HG02938 (cell line): Measurements from ENCODE around the gene DNAL1.

Source experiments
- ATAC-seq: cut with Tn5 transposase; IDR thresholded peaks from one replicate; pipeline ENCODE4 v1.9.1; 2021; ENCODE audit warnings: mild to moderate bottlenecking, moderate library complexity; ENCODE audit not compliant: unreplicated experiment

Gene DNAL1

DNA sequence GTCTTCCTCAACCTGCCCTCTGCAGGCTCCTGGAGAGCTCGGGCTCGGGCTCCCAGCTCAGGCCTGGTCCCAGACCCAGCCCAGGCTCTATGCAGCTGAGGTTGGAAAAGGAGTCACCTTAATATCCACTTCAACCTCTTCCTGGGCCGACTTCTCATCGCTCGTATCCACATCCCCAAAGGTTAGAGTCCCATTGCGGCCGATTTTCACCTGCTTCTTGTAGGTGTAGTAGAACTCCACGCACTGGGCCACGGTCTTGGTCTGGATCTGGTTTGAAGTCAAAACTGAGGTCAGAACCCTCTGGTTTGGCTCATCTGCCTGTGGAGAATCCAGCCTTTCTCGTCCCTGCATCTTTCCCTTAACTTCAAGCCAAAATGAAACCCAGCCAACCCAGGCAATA is 77.8 kb downstream of the DNAL1 start:
- ATAC-seq, result no peak

DNA sequence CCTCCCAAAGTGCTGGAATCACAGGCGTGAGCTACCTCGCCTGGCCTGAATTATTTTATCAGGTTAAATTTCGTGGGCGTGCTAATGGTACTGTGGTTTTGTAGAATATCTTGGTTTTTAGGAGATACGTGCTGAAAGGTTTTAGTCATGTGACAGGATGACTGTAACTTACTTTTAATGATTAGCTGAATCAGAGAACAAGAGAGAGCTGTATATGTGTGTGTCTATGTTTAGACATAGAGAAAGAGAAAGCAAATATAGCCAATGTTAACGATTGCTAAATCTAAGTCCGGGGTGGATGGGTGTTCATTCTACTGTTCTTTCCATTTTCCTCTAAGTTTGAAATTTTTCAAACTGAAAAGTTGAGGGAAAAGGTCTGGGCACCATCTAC is 78.6 kb downstream of the DNAL1 start:
- no peak for ATAC-seq

DNA sequence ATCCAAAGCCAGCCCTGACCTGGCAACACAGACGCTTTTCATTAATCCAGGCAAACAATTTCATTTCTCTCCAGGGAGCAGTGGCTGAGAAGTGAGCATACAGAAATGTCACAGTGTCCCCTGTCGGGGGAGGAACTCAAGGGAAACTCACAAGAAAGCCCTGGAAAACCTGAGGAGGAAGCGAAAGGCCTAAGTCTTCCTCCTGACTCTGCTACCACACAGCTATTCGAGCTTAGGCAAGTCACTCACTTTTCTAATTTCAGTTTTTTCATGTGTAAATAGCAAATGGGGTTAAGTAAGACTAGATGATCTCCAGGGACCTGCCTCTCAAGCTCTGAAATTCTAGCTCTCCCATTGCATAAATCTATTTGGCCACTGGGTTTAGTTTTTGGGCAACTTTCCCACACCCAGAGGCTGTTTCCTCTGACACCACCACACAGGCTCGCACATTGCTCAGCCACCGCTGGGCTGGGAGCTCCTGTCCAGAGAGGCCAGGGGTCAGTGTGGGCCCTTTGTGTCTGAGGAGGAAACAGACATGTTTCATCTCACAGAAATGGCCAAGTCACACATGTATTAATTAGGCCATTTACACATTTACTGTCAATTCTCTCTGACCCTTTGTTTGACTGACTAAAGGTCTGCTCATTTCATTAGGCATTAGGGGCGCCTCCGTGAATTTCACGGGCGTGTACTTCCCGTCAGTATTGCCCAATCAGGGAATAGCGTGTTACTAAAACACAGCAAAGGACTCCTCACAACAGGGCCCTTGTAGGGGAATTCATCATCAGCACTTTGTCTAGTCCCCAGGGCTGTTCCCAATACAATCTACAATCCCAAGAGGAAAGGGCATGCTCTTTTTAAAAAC is 79.2 kb downstream of the DNAL1 start:
- ATAC-seq, result no peak

DNA sequence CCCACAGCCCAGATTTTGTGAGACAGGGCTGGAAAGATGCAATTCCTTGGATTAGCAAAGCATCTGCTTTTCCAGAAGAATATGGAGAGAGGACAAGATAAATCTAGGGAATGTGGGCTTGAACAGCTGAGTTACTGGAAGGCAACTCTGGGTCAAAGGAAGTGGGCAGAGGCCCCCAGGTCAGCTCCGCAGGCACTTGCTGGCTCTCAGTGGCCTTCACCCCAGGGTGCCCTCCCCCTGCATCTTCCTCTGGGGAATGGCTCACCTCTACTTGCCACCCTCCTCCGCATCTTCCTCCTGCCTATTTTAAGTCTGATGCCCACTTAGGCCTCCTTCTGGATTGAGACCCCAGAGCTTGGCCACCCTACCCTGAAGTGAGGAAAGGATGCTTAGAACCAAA is 79.9 kb downstream of the DNAL1 start:
- ATAC-seq, result no peak

DNA sequence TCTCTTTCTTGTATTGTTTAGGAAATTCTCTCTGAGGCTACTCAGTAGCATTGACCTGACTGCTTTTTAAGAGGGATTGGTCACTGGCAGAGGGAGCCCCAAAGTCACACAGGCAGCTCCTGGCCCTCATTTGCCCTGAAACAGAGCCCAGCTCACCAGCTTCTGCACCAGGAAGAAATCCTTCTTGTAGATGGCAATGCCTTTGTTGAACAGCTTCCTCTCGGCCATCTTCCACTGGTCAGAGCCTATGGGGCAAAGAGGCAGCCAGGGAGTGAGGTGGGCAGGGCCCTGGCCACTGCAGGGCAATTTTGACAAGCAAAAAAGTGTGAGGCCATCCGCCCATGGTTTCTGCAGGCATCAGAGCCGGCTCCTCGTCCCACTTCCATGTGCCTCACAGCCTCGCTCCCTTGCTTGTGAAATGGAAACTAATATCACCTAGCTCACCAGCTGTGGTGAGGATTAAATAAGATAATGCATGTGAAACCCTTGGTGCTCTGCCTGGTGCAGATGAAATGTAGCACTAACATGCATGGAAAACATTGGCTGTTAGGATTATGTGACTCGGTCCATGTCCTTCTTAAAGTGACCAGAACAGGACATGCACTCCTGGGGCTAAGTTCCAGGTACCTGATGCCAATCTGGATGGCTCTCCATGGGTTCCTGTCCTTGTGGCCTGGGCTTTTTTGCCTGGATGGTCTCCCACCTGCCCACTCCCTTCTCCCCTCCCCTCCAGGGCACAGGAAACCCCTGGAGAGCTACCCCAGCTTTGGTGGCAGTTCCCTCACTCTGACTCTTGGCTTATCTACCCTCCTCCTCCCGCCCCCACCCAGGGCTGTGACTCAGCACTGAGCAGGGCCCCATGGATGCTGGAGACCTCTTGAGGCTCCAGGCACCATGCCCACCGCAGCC is 80.6 kb downstream of the DNAL1 start:
- ATAC-seq, result no peak

DNA sequence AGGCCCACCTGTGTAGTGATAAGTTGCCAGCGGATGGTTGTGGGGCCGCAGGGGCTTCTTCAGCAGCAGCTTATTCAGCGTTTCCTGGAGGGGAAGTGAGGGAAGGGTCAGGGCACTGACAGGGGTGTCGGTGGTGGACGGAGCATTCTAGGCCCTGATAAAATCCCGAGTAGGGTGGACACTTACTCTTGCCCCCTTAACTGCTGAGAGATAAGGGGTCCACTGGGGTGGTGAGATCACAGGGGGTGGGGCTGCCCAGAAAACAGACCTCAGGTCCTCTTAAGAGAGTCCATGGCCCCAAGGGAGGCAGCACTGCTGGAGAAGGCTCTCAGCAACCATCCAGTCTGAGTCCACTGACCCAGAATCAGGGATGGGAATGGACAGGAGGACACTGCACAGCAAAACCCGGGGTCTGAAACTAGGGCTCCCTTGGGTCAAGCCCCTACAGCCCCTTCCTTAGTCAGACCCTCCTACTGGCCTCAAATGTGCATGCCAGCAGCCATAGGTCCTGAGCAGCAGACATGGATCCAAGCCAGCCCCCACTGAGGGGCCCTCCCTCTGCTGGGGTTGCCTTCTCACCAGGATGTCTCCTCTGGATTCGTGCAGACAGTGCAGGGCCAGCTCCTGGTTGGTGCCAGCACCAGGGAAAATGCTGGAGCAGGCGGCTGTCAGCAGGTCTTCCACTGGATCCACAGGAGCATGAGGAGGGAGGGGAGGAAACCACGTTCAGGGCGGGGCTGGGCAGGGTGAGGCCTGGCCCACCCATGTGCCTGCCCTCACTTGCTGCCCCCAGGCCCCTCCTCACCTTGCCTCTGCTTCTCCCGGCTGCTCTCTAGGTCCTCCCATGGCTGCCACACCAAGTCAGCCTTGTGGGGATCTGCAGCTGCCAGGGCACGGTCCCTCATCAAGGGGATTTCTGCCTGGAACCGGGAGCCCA is 81.5 kb downstream of the DNAL1 start:
- ATAC-seq, result no peak

DNA sequence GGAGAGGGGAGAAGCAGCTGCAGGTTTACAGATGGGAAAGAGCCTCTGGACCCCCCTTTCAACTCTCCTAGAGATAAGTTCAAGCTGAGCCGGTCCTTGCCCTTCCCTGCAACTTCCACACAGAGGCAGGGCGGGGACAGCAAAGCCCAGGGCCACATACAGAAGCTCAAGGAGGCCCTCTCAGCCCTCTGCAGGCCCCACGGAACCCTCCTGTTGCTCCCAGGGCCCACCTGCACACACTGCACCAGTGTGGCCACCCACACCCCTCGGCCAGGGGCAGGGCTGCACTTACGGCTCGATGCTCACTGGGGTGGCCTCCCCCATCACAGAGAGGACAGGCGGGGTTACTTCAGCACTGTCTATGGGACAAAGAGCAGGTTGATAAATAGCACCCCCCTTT is 82.4 kb downstream of the DNAL1 start:
- ATAC-seq, result no peak

DNA sequence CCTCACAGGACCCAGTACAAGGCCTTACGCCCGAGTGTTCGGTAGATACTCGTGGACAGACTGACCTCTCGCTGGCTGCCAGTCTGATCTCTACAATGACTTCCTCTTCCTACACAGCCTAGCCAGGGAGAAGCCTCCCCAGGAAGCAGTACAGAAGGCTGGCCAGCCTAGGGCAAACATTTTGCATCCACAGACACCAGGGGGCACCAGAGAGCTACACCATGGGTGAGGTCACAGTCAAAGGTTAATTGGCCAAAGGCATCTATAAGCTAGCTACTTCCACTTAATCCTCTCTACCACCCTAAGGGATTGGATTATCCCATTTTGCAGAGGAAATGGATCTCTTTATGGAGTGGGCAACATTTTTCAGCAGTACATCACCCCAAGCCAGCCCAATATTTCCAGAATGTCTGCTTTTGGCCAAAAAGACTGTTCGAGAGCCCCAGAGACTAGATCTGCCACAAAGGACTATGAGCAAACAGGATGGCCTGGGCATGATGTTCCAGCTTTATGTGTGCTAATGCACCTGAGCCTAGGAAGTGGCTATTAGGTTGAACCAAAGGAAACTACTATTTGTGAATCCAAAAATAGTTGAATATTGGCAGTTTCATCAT is 84.0 kb downstream of the DNAL1 start:
- no peak for ATAC-seq

DNA sequence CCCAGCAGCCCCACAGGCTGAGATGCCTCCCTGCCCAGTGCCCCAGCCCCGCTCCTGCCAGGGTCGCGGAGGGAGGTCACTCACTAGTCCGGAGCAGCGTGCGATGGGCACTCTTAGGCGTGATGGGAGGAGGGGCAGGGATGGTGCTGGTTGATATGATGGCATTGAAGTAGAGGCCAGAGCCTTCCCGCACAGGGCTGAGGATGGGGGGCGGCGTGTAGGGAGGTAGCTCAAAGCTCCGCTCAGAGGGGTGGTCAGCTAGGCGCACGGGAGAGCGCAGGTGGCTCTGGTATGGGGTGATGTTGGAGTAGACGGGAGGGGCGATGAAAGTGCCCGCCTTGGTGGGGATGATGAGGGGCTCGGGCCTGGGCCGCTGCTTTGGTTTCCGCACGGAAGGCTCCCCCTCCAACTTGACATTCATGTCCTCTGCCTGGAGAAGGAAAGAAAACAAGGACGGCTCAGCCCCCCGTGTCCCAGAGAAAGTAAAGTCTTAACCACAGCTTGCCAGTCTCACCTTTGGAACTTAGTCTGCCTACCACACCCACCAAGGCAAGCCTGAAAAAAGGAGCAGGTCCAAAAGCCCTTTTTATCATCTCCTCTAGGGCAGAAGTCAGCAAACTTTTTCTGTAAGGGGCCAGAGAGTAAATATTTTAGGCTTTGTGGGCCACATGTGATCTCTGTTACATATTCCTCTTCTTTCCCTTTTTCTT is 84.9 kb downstream of the DNAL1 start:
- no peak for ATAC-seq

DNA sequence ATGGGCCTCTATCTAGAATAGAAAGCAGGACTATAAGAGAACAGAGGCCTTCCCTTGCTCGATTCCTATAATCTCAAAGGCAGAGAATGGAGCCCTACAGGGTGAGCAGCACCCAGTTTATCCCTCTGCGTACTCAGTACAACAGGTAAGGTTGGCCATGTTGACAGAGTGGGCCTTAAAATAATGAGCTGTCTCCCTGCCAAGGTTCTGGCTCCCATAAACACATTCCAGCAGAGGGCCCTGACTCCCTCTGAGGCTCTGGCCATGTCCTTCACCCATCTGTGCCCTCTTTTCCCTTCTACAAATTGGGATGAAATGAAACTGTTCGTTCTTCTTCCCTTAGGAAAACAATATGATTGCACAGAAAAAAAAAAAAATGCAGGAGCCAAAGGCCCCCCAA is 86.3 kb downstream of the DNAL1 start:
- no peak for ATAC-seq

DNA sequence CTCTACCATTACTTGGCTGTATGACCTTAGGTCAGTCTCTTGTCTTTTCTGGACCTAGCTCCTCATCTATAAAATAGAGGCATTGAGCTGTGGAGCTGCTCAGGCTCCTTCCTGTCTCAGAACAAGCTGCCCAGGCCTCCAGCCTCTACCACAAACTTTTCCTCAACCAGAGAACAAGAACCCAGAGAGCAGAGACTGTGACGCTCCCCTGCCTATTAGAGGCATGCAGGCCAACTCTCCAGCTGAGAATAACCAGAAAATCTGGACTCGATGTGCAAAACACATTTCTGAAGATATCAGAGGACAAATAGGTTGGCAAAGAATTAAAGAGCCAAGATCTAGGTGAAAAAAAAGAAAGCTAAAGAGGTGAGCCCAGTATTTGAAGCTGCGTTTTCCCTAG is 87.2 kb downstream of the DNAL1 start:
- no peak for ATAC-seq

DNA sequence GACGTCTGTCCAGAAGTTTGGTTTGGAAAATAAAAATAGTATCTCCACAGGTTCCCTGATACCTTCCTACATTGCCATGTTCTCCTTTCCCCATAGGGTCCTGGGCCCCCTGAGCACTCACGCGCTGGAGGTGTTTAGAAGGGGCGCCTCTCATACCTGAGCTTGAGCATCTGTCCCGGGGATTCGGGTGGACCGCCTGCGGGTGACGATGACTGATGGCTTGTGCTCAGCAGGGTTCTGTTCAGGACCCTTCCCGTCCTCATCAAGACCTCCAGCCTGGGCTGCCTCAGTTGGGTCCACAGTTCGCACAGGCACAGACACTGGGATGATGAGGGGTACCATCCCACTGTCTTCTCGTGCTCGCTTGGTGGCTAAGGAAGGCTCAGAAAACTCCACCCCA is 92.1 kb downstream of the DNAL1 start:
- ATAC-seq, result no peak

DNA sequence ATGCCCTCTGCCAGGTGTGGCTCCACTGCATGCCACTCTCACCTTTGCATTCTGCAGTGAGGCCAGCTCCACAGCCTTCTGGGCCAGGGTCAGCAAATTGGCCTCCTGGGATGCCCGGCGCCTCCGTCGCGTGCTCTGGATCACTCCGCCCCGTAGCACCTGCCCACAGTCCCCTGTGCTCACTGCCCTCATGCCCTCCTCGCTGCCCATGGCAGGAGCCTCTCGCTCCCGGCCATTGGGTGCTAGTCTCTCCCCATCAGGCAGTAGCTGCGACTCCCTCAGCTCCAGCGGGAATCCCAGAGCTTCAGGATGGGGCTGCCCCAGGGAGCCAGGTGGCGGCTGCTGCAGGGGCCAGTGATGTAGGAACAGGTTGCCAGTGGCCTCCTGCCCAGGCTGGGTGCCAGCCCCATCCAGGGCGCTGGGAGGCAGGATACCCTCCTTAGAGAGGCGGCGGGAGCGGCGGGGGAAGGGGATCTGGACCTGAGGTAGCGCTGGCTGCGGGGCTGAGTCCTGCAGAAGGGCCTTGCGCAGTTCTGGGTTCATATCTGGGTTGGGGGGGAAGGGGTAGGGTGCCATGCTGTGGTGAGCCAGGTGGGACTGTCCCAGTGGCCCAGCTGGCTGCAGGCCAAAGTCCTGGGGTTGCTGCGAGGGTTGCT is 93.9 kb downstream of the DNAL1 start:
- ATAC-seq, result no peak

DNA sequence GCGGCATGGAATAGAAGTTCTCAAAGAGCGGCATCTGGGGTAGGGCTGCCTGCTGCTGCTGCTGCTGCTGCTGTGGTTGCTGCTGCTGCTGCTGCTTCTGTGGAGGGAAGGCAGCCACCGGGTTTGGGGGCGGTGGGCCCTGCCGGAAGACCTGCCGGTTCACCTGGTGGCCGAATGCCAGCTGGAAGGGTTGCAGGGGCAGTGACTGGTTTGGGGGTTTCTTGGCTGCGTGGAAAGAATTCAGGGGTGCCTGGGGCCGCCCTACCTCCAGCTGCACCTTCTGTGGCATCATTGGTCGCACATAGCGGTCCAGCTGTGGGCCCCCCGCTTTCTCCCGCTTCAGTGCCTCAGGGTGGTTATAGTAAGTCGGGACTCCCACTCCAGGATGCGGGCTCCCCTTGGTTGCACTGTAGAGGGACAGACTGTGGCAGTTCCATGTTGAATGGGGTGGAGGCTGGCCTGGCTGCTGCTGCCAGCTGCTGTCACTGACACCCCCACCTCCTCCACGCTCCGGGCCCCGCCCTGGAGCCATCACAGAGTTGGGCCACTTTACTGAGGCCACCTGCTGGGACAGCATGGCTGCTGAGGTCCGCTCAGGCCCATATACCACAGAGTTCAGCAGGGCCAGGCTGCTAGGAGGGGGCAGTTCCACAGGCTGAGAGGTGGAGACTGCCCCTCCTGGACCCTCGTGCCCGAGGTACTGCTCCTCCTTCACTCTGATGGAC is 94.5 kb downstream of the DNAL1 start:
- ATAC-seq, result no peak

DNA sequence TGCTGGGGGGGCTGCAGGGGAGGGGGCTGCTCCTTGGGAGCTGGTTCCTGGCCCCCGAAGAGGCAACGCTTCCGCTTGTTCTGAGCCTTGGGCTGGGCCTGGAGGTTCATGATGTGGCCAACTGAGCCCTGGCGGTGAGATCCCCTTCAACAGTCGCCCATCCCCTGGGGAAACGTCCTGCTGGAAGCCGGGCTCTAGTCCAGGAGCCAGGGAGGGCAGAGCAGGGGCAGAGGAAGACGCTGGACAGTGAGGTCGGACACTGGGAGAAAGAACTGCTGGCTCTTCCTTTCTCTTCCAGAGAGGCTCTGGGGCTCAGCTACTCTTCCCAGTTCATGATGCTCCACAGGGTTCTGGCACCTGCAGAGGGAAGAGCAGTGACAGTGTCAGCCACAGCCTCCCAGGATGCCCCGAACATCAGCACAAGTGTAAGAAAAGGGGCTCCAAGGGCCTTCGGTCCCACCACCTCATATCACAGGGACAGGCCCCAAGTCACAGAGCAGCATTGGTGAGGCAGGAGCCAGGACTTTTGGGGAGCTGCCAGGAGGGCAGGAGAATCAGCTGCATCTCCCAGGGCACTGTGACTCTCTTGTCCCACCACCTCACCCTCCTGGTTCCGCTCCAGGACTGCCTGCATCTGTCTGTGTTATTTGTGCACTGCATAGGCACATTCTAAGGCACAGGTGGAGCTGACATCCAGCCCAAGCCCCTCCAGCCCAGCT is 95.3 kb downstream of the DNAL1 start:
- no peak for ATAC-seq

DNA sequence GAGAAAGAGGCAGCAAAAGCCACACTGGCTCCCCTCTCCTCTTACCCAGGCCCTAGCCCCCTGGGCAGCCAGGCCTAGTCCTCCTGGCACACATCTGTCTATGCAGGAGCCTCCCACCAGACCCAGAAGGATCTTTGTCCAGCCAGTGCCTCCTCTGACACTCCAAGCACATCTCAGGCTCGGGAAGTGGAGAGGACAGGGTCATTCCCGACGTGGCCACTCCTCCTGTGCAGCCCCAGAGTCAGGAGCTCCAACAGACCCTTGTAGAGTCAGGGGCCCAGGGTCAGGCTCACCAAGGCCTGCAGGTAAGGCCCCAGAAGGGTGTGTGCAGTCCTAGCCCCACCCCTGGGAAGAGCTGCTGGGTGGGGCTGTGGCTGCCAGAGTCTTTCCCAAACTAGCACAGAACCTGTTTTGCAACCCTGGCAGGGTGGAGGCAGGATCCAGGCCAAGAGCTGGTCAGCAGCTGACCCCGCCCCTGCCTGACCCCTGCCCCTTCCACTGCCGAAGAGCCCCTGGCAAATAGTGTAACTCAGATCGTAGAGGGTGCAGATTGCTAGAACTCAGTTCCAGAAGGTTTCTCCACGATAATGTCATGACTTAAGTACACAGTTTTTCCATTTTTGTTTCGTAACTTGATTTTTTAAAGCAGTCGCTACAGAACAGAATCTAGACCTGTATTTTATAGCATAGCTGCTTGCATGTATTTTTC is 96.0 kb downstream of the DNAL1 start:
- no peak for ATAC-seq

DNA sequence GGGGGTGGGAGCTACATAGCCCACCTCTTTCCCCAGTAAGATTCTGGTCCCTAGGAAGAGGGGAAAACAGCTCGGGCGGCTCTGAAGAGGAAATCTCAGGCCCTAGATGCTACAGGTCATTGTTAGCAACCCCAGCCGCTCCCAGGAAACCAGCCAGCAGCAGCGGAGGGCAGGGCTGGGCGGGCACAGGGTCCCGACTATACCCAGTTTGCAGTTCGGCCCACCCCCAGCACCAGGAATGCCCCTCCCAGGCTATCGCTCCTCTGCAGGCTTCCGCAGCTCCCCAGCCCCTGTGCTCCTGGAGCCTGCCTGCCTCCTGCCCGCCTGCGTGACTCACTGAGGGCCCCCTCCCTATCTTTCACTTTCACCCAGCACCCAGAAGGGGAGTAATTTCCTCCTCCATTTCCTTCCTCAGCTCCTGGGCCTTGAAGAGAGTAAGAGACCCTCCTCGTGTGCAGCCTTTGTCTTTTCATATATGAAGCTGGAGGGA is 96.6 kb downstream of the DNAL1 start:
- no peak for ATAC-seq
